Fibroblast of lung (primary cell): Measurements from ENCODE around the gene STAC2. TPM values are rescaled to one million over a fixed set of nuclear protein-coding genes. Genes with fewer than 3 reads are reported as not detected.

Source experiments
- DNase-seq, 2 donors: peaks; one replicate each; pipeline versions ENCODE4 v3.0.0 to v3.0.0-alpha.2; 2010; ENCODE audit warnings: low read depth in 2 of 2
- H2AFZ ChIP-seq: 2 replicates; pipeline ENCODE4 v1.5.1; 2012; ENCODE audit warnings: low read length, control low read depth, inconsistent platforms
- H3K27ac ChIP-seq: 2 replicates; pipeline ENCODE4 v1.5.1; 2011; ENCODE audit warnings: low read length, control low read depth; ENCODE audit not compliant: insufficient read depth
- H3K27me3 ChIP-seq: 2 replicates; pipeline ENCODE4 v1.5.1; 2011; ENCODE audit warnings: mild to moderate bottlenecking, low read length; ENCODE audit not compliant: control insufficient read depth, insufficient read depth
- H3K36me3 ChIP-seq: 2 replicates; pipeline ENCODE4 v1.5.1; 2011; ENCODE audit warnings: low read length; ENCODE audit not compliant: control insufficient read depth, insufficient read depth
- H3K4me1 ChIP-seq: 2 replicates; pipeline ENCODE4 v1.5.1; 2011; ENCODE audit warnings: low read length; ENCODE audit not compliant: control insufficient read depth, insufficient read depth; ENCODE audit errors: extremely low read depth
- H3K4me2 ChIP-seq: 2 replicates; pipeline ENCODE4 v1.5.1; 2011; ENCODE audit warnings: low read length, control low read depth; ENCODE audit not compliant: insufficient read depth; ENCODE audit errors: extremely low read depth
- H3K4me3 ChIP-seq, 4 experiments: fragments of 200-600 bp in 1 of 4; sonication (generic) in 1 of 4; replicated peaks in 1 of 4; 2 replicates each; pipeline ENCODE4 v1.5.1; 2011 to 2016; ENCODE audit warnings: low read length in 4 of 4, low read depth in 3 of 4, mild to moderate bottlenecking in 3 of 4, control low read depth in 2 of 4, inconsistent platforms in 1 of 4, mixed read lengths in 1 of 4; ENCODE audit not compliant: insufficient read depth in 1 of 4; ENCODE audit errors: control extremely low read depth in 1 of 4
- H3K79me2 ChIP-seq: 2 replicates; pipeline ENCODE4 v1.5.1; 2012; ENCODE audit warnings: mild to moderate bottlenecking, low read length, inconsistent platforms; ENCODE audit not compliant: control insufficient read depth, insufficient read depth
- H3K9ac ChIP-seq: 2 replicates; pipeline ENCODE4 v1.5.1; 2011; ENCODE audit warnings: mild to moderate bottlenecking, low read length, control low read depth; ENCODE audit not compliant: insufficient read depth
- H3K9me3 ChIP-seq: 2 replicates; pipeline ENCODE4 v1.5.1; 2012; ENCODE audit warnings: low read depth, low read length; ENCODE audit not compliant: control insufficient read depth, insufficient read depth
- H4K20me1 ChIP-seq: 2 replicates; pipeline ENCODE4 v1.5.1; 2011; ENCODE audit warnings: low read length; ENCODE audit not compliant: control insufficient read depth, insufficient read depth; ENCODE audit errors: extremely low read depth
- EZH2 ChIP-seq: IDR thresholded peaks from 2 replicates; pipeline ENCODE4 v1.5.1; 2012; ENCODE audit warnings: low read length, control low read depth, mild to moderate bottlenecking; ENCODE audit errors: missing control alignments
- polyA plus RNA-seq, 2 donors: library from polyadenylated mRNA; depleted of rRNA in 1 of 2; stranded (reverse) in 1 of 2; unstranded in 1 of 2; fragments of >200 nt; gene quantifications; 2 replicates each; pipeline ENCODE4 v1.2.1, GENCODE V29; 2011 to 2012; ENCODE audit warnings: missing spikeins in 1 of 2
- total RNA-seq: library from RNA; depleted of rRNA; stranded (reverse); fragments of >200 nt; gene quantifications from 2 replicates; pipeline ENCODE4 v1.2.1, GENCODE V29; 2014
- TF ChIP-seq, protein P1 (sequence below), 2 donors: IDR thresholded peaks in 1 of 2; conservative IDR thresholded peaks in 1 of 2; 1 replicate in 1 of 2; 2 replicates in 1 of 2; pipeline ENCODE4 v1.5.1; 2011 to 2012; ENCODE audit warnings: low read length in 2 of 2, control low read depth in 1 of 2, inconsistent platforms in 1 of 2, low read depth in 1 of 2, mild to moderate bottlenecking in 1 of 2

Gene STAC2
- total and polyA plus RNA-seq, 2 donors (not counting 1 experiment from before 2014, with no cell fraction given), result 0.01 TPM; not detected in 1

DNA sequence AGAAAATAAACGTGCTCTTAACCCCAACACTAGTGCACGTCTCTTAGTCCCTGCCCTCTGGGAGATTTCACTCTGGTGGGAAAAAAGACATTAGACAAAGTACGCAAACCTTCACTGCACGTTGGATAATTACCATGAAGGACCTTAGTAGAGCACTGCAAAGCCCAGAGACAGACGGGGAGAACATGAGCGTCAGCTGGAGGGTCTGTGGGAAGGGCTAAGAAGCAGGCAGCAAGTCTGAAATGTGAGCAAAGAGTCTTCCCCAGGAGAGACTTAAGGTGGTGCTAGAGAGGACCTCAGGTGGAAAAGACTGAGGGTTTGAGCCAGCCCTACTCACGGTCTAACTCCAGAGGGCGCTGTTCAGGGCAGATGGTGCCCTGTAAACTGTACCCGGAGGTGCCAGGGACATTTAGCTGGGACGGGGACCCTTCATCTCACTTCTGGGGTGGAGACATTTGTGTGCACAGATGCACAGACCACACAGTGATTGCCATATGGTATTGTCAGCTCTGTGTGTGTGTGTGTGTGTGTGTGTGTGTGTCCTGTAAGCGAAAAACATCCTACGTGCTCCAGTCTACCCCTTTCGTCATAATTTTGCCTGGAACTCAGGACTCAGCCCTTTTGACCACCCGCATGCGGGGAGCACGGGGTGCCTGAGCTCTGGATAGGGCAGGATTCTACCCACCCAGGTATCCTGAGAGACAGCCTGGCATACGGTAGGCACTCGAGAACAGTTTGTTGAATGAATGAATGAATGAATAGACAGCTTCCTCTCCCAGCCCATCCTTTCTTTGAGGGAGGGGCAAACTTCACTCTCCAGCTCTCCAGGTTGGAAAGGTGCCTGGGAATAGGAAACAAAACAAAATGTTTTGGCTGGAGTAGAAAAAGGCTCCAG lies 10.1 kb upstream of the STAC2 start:
- H3K9ac ChIP-seq, result no peak overlapping the region
- peaks cover 4% of the 10 kb centered on the region for H3K4me1 ChIP-seq
- H4K20me1 ChIP-seq, result no peaks in the 10 kb centered on the region
- H3K36me3 ChIP-seq, result no peaks in the 10 kb centered on the region
- H2AFZ ChIP-seq, result no peak overlapping the region
- H3K27ac ChIP-seq, result no peak overlapping the region
- peak; percentile 51 to 53 for DNase-seq
- no peak overlapping the region for H3K4me2 ChIP-seq
- no peaks in the 10 kb centered on the region for H3K9me3 ChIP-seq
- H3K79me2 ChIP-seq, result no peaks in the 10 kb centered on the region
- H3K27me3 ChIP-seq, result peaks cover 7% of the 10 kb centered on the region
- no peak overlapping the region for H3K4me3 ChIP-seq
- TF ChIP-seq, protein P1, sequence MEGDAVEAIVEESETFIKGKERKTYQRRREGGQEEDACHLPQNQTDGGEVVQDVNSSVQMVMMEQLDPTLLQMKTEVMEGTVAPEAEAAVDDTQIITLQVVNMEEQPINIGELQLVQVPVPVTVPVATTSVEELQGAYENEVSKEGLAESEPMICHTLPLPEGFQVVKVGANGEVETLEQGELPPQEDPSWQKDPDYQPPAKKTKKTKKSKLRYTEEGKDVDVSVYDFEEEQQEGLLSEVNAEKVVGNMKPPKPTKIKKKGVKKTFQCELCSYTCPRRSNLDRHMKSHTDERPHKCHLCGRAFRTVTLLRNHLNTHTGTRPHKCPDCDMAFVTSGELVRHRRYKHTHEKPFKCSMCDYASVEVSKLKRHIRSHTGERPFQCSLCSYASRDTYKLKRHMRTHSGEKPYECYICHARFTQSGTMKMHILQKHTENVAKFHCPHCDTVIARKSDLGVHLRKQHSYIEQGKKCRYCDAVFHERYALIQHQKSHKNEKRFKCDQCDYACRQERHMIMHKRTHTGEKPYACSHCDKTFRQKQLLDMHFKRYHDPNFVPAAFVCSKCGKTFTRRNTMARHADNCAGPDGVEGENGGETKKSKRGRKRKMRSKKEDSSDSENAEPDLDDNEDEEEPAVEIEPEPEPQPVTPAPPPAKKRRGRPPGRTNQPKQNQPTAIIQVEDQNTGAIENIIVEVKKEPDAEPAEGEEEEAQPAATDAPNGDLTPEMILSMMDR (conservative IDR thresholded peaks at IDR 0.05 in 1 of 2, IDR thresholded peaks at IDR 0.05 in 1 of 2; ENCODE audit: low read depth in 1 of 2, low read length in 2 of 2), result peak; percentile 45 to 63
- TF ChIP-seq EZH2, result no peak

DNA sequence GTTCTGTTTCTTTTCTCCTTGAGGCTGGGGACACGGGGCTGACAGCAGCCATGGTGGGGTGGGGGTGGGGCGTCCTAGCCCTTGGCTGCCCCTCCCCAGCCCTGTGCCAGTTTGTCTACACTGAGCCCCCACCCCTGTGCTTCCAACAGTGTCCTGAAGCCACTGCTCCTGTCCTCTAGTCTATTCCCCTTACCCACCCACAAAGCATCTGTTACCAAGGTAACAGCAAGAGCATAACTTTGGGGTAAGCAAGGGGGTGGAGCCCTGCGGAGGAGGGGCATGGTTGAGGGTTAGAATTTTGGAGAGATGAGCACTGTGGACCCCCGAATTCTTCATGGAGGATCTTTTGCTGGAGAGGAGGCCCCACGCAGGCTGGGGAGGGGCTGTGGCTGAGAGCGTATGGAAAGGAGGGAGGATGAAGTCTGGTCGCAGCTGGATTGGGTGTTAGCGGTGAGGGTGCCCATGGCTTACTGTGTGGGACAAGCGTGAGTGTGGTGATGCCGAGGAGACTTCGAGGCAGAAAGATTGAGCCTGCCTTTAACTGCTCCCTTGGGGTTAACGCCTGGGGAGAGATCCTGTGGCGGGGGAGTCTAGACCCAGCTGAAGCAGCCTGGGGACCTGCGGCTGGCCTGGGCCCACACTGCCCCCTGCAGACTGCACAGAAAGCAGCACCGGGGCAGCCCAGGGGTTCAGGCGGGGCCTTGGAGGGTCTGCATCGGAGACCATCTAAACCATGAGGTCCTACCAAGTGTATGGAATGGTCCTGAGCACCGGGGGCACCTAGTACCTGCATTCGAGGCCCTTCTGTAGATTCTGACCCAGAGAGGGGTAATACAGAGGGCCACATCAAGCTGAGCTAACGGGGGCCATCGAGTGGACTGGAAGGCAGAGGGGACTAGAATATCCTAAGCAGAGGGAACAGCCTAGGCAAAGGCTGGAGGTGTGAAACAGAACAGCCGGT lies 6.1 kb upstream of the STAC2 start:
- no peaks in the 10 kb centered on the region for H3K9me3 ChIP-seq
- H4K20me1 ChIP-seq, result no peaks in the 10 kb centered on the region
- TF ChIP-seq, protein P1 (conservative IDR thresholded peaks at IDR 0.05 in 1 of 2, IDR thresholded peaks at IDR 0.05 in 1 of 2; ENCODE audit: low read depth in 1 of 2, low read length in 2 of 2), result peak; percentile 53 to 73
- TF ChIP-seq EZH2, result no peak
- no peaks in the 10 kb centered on the region for H3K36me3 ChIP-seq
- no peak overlapping the region for H3K4me3 ChIP-seq
- no peak overlapping the region for H3K9ac ChIP-seq
- peak overlapping the region; percentile 48 for H2AFZ ChIP-seq
- peaks cover 4% of the 10 kb centered on the region for H3K4me1 ChIP-seq
- H3K79me2 ChIP-seq, result no peaks in the 10 kb centered on the region
- no peak overlapping the region for H3K27ac ChIP-seq
- peak in 1 of 2 donors; percentile 35 for DNase-seq
- H3K27me3 ChIP-seq, result peaks cover 10% of the 10 kb centered on the region
- peak overlapping the region; percentile 66 for H3K4me2 ChIP-seq

DNA sequence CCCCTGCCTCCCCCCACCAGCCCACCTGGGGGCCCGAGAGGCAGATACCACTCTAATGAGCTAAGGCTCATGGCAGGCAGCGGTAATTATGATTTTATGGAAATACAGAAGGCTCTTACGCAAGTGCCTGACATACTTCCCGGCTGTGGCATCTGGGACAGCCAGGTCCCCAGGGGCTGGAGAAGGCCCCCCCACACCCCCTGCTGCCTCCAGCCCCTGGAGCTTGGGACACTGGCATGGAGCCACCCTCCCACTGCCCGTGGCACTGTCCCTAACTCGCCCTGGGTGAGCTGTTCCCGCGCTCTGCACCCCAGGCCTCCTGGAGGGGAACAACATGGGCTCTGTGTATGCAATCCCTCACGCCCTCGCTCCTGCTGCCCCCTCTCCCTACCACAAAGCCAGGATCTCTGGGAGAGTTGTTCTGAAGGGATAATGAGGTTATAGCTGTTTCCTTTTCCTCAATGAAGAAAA lies 5.4 kb upstream of the STAC2 start:
- no peaks in the 10 kb centered on the region for H3K9me3 ChIP-seq
- no peak overlapping the region for H3K27ac ChIP-seq
- H3K4me3 ChIP-seq, result no peak overlapping the region
- no peak for DNase-seq
- peaks cover 14% of the 10 kb centered on the region for H3K27me3 ChIP-seq
- TF ChIP-seq, protein P1 (conservative IDR thresholded peaks at IDR 0.05 in 1 of 2, IDR thresholded peaks at IDR 0.05 in 1 of 2; ENCODE audit: low read depth in 1 of 2, low read length in 2 of 2), result no peak
- no peaks in the 10 kb centered on the region for H3K79me2 ChIP-seq
- H4K20me1 ChIP-seq, result no peaks in the 10 kb centered on the region
- no peak overlapping the region for H3K9ac ChIP-seq
- no peaks in the 10 kb centered on the region for H3K36me3 ChIP-seq
- no peak overlapping the region for H2AFZ ChIP-seq
- no peak overlapping the region for H3K4me2 ChIP-seq
- H3K4me1 ChIP-seq, result peaks cover 4% of the 10 kb centered on the region
